ENCODE data around the gene LYPD3. TPM values are rescaled to one million over a fixed set of nuclear protein-coding genes. Genes with fewer than 3 reads are reported as not detected.

LYPD3 gene
- total and polyA plus RNA-seq, 2 donors (not counting 1 experiment from before 2014, with no cell fraction given), result 0.35 to 0.50 TPM

- no peak overlapping the region for H2AFZ ChIP-seq (ENCODE audit: low read length)
Measured at GRCh38 chr19:43425567-43426392, 39.6 kb downstream of the LYPD3 start.

GRCh38 chr19:43423779-43424178 lies 41.6 kb downstream of the LYPD3 start:
- Histone ChIP-seq H3K9me3 (ENCODE audit: control insufficient read depth, insufficient read depth, low read depth, low read length) (no peaks in the 10 kb centered on the region), H4K20me1 (ENCODE audit: control insufficient read depth, extremely low read depth, insufficient read depth, low read length) (no peaks in the 10 kb centered on the region), H3K9ac (ENCODE audit: insufficient read depth, low read length) (no peak overlapping the region), H3K36me3 (ENCODE audit: control insufficient read depth, insufficient read depth, low read length) (no peaks in the 10 kb centered on the region), H3K27me3 (ENCODE audit: control insufficient read depth, insufficient read depth, low read length) (peaks cover 2% of the 10 kb centered on the region), H3K4me2 (ENCODE audit: extremely low read depth, insufficient read depth, low read length) (no peak overlapping the region), H3K4me3 (replicated peaks in 1 of 4; ENCODE audit: control extremely low read depth in 1 of 4, insufficient read depth in 1 of 4, low read depth in 3 of 4, low read length in 4 of 4) (no peak overlapping the region), H3K27ac (ENCODE audit: insufficient read depth, low read length) (no peak overlapping the region), H2AFZ (ENCODE audit: low read length) (no peak overlapping the region), H3K4me1 (ENCODE audit: control insufficient read depth, extremely low read depth, insufficient read depth, low read length) (no peaks in the 10 kb centered on the region), H3K79me2 (ENCODE audit: control insufficient read depth, insufficient read depth, low read length) (no peaks in the 10 kb centered on the region)
- no peak for DNase-seq (ENCODE audit: low read depth in 2 of 2)
- no peak for TF ChIP-seq EZH2 (IDR thresholded peaks at IDR 0.05; ENCODE audit: low read length, missing control alignments)
- TF ChIP-seq CTCF (conservative IDR thresholded peaks at IDR 0.05 in 1 of 2, IDR thresholded peaks at IDR 0.05 in 1 of 2; ENCODE audit: low read depth in 1 of 2, low read length in 2 of 2), result no peak

More at GRCh38 chr19:43425567-43426392, 39.6 kb downstream of the LYPD3 start:
- no peak overlapping the region for H3K27ac ChIP-seq (ENCODE audit: insufficient read depth, low read length)
- peak; percentile 16 to 19 for DNase-seq (ENCODE audit: low read depth in 2 of 2)
- TF ChIP-seq CTCF (conservative IDR thresholded peaks at IDR 0.05 in 1 of 2, IDR thresholded peaks at IDR 0.05 in 1 of 2; ENCODE audit: low read depth in 1 of 2, low read length in 2 of 2) (peak; percentile 53 to 68), EZH2 (IDR thresholded peaks at IDR 0.05; ENCODE audit: low read length, missing control alignments) (no peak)
- H3K79me2 ChIP-seq (ENCODE audit: control insufficient read depth, insufficient read depth, low read length), result no peaks in the 10 kb centered on the region
- H3K4me2 ChIP-seq (ENCODE audit: extremely low read depth, insufficient read depth, low read length), result no peak overlapping the region
- H3K9ac ChIP-seq (ENCODE audit: insufficient read depth, low read length), result no peak overlapping the region
- no peak overlapping the region for H3K4me3 ChIP-seq (replicated peaks in 1 of 4; ENCODE audit: control extremely low read depth in 1 of 4, insufficient read depth in 1 of 4, low read depth in 3 of 4, low read length in 4 of 4)
- H4K20me1 ChIP-seq (ENCODE audit: control insufficient read depth, extremely low read depth, insufficient read depth, low read length), result no peaks in the 10 kb centered on the region
- no peaks in the 10 kb centered on the region for H3K9me3 ChIP-seq (ENCODE audit: control insufficient read depth, insufficient read depth, low read depth, low read length)
- H3K4me1 ChIP-seq (ENCODE audit: control insufficient read depth, extremely low read depth, insufficient read depth, low read length), result no peaks in the 10 kb centered on the region
- no peaks in the 10 kb centered on the region for H3K36me3 ChIP-seq (ENCODE audit: control insufficient read depth, insufficient read depth, low read length)
- no peaks in the 10 kb centered on the region for H3K27me3 ChIP-seq (ENCODE audit: control insufficient read depth, insufficient read depth, low read length)

GRCh38 chr19:43422689-43423066 lies 42.7 kb downstream of the LYPD3 start:
- Histone ChIP-seq H3K4me2 (ENCODE audit: extremely low read depth, insufficient read depth, low read length) (no peak overlapping the region), H3K4me3 (replicated peaks in 1 of 4; ENCODE audit: control extremely low read depth in 1 of 4, insufficient read depth in 1 of 4, low read depth in 3 of 4, low read length in 4 of 4) (no peak overlapping the region), H3K79me2 (ENCODE audit: control insufficient read depth, insufficient read depth, low read length) (no peaks in the 10 kb centered on the region), H2AFZ (ENCODE audit: low read length) (no peak overlapping the region), H3K27me3 (ENCODE audit: control insufficient read depth, insufficient read depth, low read length) (peaks cover 2% of the 10 kb centered on the region), H3K9ac (ENCODE audit: insufficient read depth, low read length) (no peak overlapping the region), H3K36me3 (ENCODE audit: control insufficient read depth, insufficient read depth, low read length) (no peaks in the 10 kb centered on the region), H3K9me3 (ENCODE audit: control insufficient read depth, insufficient read depth, low read depth, low read length) (no peaks in the 10 kb centered on the region), H3K4me1 (ENCODE audit: control insufficient read depth, extremely low read depth, insufficient read depth, low read length) (no peaks in the 10 kb centered on the region), H4K20me1 (ENCODE audit: control insufficient read depth, extremely low read depth, insufficient read depth, low read length) (no peaks in the 10 kb centered on the region), H3K27ac (ENCODE audit: insufficient read depth, low read length) (no peak overlapping the region)
- TF ChIP-seq CTCF (conservative IDR thresholded peaks at IDR 0.05 in 1 of 2, IDR thresholded peaks at IDR 0.05 in 1 of 2; ENCODE audit: low read depth in 1 of 2, low read length in 2 of 2) (no peak), EZH2 (IDR thresholded peaks at IDR 0.05; ENCODE audit: low read length, missing control alignments) (no peak)
- no peak for DNase-seq (ENCODE audit: low read depth in 2 of 2)

Measured in fibroblast of lung (primary cell).